Fibroblast of gingiva (primary cell): ENCODE results near the gene SIM2.
"Not testable (repeated sequence)": the region's sequence is repeated elsewhere in the genome, so short reads cannot be mapped to it uniquely, and the experiment has no call there.

Source experiments
- DNase-seq: peaks from one replicate; pipeline ENCODE4 v3.0.0-alpha.2; 2011; ENCODE audit warnings: low read depth

The SIM2 gene

GRCh38 chr21:36698981-36699545 lies at the start of gene SIM2:
TSS of gene SIM2 (plus strand) at chr21:36699115. CDS start at chr21:36699747, 632 bp downstream.
- no peak for DNase-seq

- DNase-seq: no peak
These were observed 44.6 kb upstream of the SIM2 start for GRCh38 chr21:36654324-36654723.

- DNase-seq: no peak
These were observed 44.1 kb upstream of the SIM2 start for GRCh38 chr21:36654796-36655325.

GRCh38 chr21:36656138-36656537 lies 42.8 kb upstream of the SIM2 start:
- DNase-seq: no peak

- not testable (repeated sequence) for DNase-seq
These were observed 41.6 kb upstream of the SIM2 start for GRCh38 chr21:36657290-36657689.

GRCh38 chr21:36657999-36658398 lies 40.9 kb upstream of the SIM2 start:
- DNase-seq: no peak

GRCh38 chr21:36658926-36659325 lies 40.0 kb upstream of the SIM2 start:
- no peak for DNase-seq

GRCh38 chr21:36661511-36662309 lies 37.2 kb upstream of the SIM2 start:
- DNase-seq: peak; percentile 11

- DNase-seq: no peak
These were observed 35.7 kb upstream of the SIM2 start for GRCh38 chr21:36663033-36663855.

GRCh38 chr21:36664662-36664990 lies 34.3 kb upstream of the SIM2 start:
- no peak for DNase-seq

GRCh38 chr21:36665806-36666205 lies 33.1 kb upstream of the SIM2 start:
- DNase-seq: no peak

GRCh38 chr21:36668713-36669112 lies 30.2 kb upstream of the SIM2 start:
- DNase-seq: no peak

GRCh38 chr21:36671836-36672235 lies 27.1 kb upstream of the SIM2 start:
- no peak for DNase-seq

- not testable (repeated sequence) for DNase-seq
These were observed 26.6 kb upstream of the SIM2 start for GRCh38 chr21:36672296-36672695.

- DNase-seq: no peak
These were observed 26.2 kb upstream of the SIM2 start for GRCh38 chr21:36672737-36673136.

- DNase-seq: no peak
These were observed 22.6 kb upstream of the SIM2 start for GRCh38 chr21:36676039-36676950.

- no peak for DNase-seq
These were observed 21.5 kb upstream of the SIM2 start for GRCh38 chr21:36677443-36677842.

- no peak for DNase-seq
These were observed 20.4 kb upstream of the SIM2 start for GRCh38 chr21:36678538-36678937.

GRCh38 chr21:36681117-36681631 lies 17.7 kb upstream of the SIM2 start:
- DNase-seq: no peak

- no peak for DNase-seq
These were observed 13.8 kb upstream of the SIM2 start for GRCh38 chr21:36684957-36685714.

GRCh38 chr21:36686955-36687354 lies 12.0 kb upstream of the SIM2 start:
- no peak for DNase-seq
